K562 (cell line): ENCODE results near the gene EZH1. TPM values are rescaled to one million over a fixed set of nuclear protein-coding genes. Genes with fewer than 3 reads are reported as not detected.

Experiments used
- ATAC-seq: fragments of 200-7000 bp; cut with Tn5 transposase; 3 replicates; pipeline ENCODE4 v1.9.1; 2020; ENCODE audit warnings: moderate library complexity
- BruUV-seq: library from RNA; stranded (reverse); fragments of 400-500 nt; replicated peaks from 2 replicates; lab custom pipeline; 2021; lab: Mats Ljungman, UMichigan
- CTCF ChIA-PET: fragments of 300-600 bp; formaldehyde crosslinking; extraction: SDS; loops from one replicate; lab custom pipeline; 2021; ENCODE audit warnings: low intra/inter-chr PET ratio; lab: Yijun Ruan, JAX
- POLR2A ChIA-PET: fragments of 300-600, 350-650 bp; sonication (Branson Sonifier 250); formaldehyde crosslinking; extraction: SDS; loops from one replicate; lab custom pipeline; 2021; ENCODE audit warnings: antibody characterized with exemption, inconsistent platforms; lab: Yijun Ruan, JAX
- DNase-seq, 4 experiments: peaks; one replicate each; pipeline versions ENCODE4 v3.0.0 to v3.0.0-alpha.2; 2011 to 2018; ENCODE audit warnings: low spot score in 3 of 4, mixed read lengths in 3 of 4; ENCODE audit errors: extremely low read depth in 1 of 4
- FAIRE-seq: peaks from 2 replicates; lab custom pipeline; 2011; peaks lifted over from hg19 to GRCh38; lab: Jason Lieb, UNC
- H2AFZ ChIP-seq: 2 replicates; pipeline ENCODE4 v1.6.0; 2011; ENCODE audit warnings: low read depth, low read length, control low read depth, inconsistent platforms
- H3K27ac ChIP-seq: fragments of 200-600 bp; 3 replicates; pipeline ENCODE4 v1.8.0; 2011; ENCODE audit warnings: low read depth, mild to moderate bottlenecking, control low read depth, inconsistent platforms, low read length, moderate library complexity, mixed read lengths; ENCODE audit errors: extremely low read depth
- H3K27me3 ChIP-seq, 2 experiments: fragments of 300-600 bp in 1 of 2; 2 replicates in 1 of 2; 3 replicates in 1 of 2; pipeline versions ENCODE4 v1.6.0 to v1.8.0; 2011; ENCODE audit warnings: inconsistent platforms in 2 of 2, low read length in 2 of 2, mild to moderate bottlenecking in 1 of 2, mixed read lengths in 1 of 2, moderate library complexity in 1 of 2; ENCODE audit not compliant: control insufficient read depth in 2 of 2, insufficient read depth in 2 of 2
- H3K36me3 ChIP-seq: fragments of 300-600 bp; 3 replicates; pipeline ENCODE4 v1.8.0; 2011; ENCODE audit warnings: mild to moderate bottlenecking, low read length, inconsistent platforms; ENCODE audit not compliant: control insufficient read depth, insufficient read depth
- H3K4me1 ChIP-seq, 2 experiments: fragments of 200-600 bp in 1 of 2; replicated peaks in 1 of 2; 2 replicates in 1 of 2; 3 replicates in 1 of 2; pipeline versions ENCODE4 v1.5.1 to v1.8.0; 2011; ENCODE audit warnings: inconsistent platforms in 2 of 2, low read length in 2 of 2, mild to moderate bottlenecking in 1 of 2, mixed read lengths in 1 of 2, moderate library complexity in 1 of 2; ENCODE audit not compliant: control insufficient read depth in 2 of 2, insufficient read depth in 2 of 2
- H3K4me2 ChIP-seq: 2 replicates; pipeline ENCODE4 v1.6.1; 2011; ENCODE audit warnings: low read length, control low read depth, inconsistent platforms, mixed read lengths; ENCODE audit not compliant: insufficient read depth
- H3K4me3 ChIP-seq: fragments of 200-600 bp; sonication (generic), shearing (Covaris generic); 2 replicates; pipeline ENCODE4 v1.5.1; 2016; ENCODE audit warnings: control low read depth, inconsistent platforms
- H3K79me2 ChIP-seq: fragments of 200-600 bp; 3 replicates; pipeline ENCODE4 v1.8.0; 2011; ENCODE audit warnings: low read length, inconsistent platforms; ENCODE audit not compliant: control insufficient read depth, insufficient read depth
- H3K9ac ChIP-seq, 2 experiments: 2 replicates each; pipeline versions ENCODE4 v1.6.0 to v1.6.1; 2011; ENCODE audit warnings: low read depth in 2 of 2, low read length in 2 of 2, control low read depth in 1 of 2, inconsistent platforms in 1 of 2, mild to moderate bottlenecking in 1 of 2, mixed read lengths in 1 of 2; ENCODE audit not compliant: insufficient read depth in 1 of 2
- H3K9me1 ChIP-seq: one replicate; pipeline ENCODE4 v1.6.0; 2011; ENCODE audit warnings: inconsistent platforms, mild to moderate bottlenecking, low read length, moderate library complexity; ENCODE audit not compliant: control insufficient read depth, insufficient read depth
- H3K9me3 ChIP-seq: replicated peaks from 2 replicates; pipeline ENCODE4 v1.5.1; 2011; ENCODE audit warnings: low read depth, low read length, inconsistent platforms; ENCODE audit not compliant: control insufficient read depth, insufficient read depth
- H4K20me1 ChIP-seq: replicated peaks from 2 replicates; pipeline ENCODE4 v1.6.1; 2011; ENCODE audit warnings: low read length, inconsistent platforms, mixed read lengths; ENCODE audit not compliant: control insufficient read depth, insufficient read depth
- KLF6 ChIP-seq: fragments of 250-450 bp; sonication (Bioruptor Pico); IDR thresholded peaks from 2 replicates; pipeline ENCODE4 v1.4.0; 2020; ENCODE audit warnings: mild to moderate bottlenecking, moderate library complexity, borderline replicate concordance
- POLR2G ChIP-seq: fragments of 200-400 bp; formaldehyde crosslinking; IDR thresholded peaks from 2 replicates; pipeline ENCODE4 v1.6.1; 2017; ENCODE audit warnings: low read depth, mild to moderate bottlenecking, antibody characterized with exemption, low read length, moderate library complexity
- SMARCA5 ChIP-seq: fragments of 450-650 bp; IDR thresholded peaks from 2 replicates; pipeline ENCODE4 v1.6.1; 2016
- UBTF ChIP-seq, 2 experiments: IDR thresholded peaks; 2 replicates each; pipeline ENCODE4 v1.6.1; 2012; ENCODE audit warnings: improper control_type of control experiment in 2 of 2, low read depth in 2 of 2, low read length in 2 of 2, borderline replicate concordance in 1 of 2
- ZNF24 ChIP-seq: fragments of 450-650 bp; IDR thresholded peaks from 2 replicates; pipeline ENCODE4 v1.6.1; 2016
- WGBS: fragments of 100-300 bp; shearing (Covaris generic); methylation state at CpG from one replicate; pipeline ENCODE4 v1.1.6; 2016; ENCODE audit warnings: low coverage, mixed read lengths; ENCODE audit not compliant: insufficient coverage; ENCODE audit errors: missing lambda C conversion rate; 5-methylcytosine and 5-hydroxymethylcytosine counted together
- in situ Hi-C: fragments of 300-500 bp; cut with MboI; formaldehyde crosslinking; loops from 4 replicates; pipeline ENCODE4 v1.15.0; 2018; ENCODE audit warnings: inconsistent platforms, mixed read lengths
- intact Hi-C: fragments of 100-400 bp; cut with micrococcal nuclease; formaldehyde crosslinking; loops from 2 replicates; pipeline ENCODE4 v1.14.2; 2022
- polyA plus RNA-seq, 8 experiments: library from polyadenylated mRNA; depleted of rRNA in 4 of 8; stranded (reverse) in 5 of 8; unstranded in 3 of 8; fragments of >200 nt; fragmentation: Nextera tagmentation in 2 of 8; fragmentation: Illumina TruSeq in 1 of 8; extraction: Ambion mirVana in 2 of 8; extraction: Trizol in 1 of 8; gene quantifications; 2 replicates each; pipeline versions ENCODE4 v1.2.1 to v1.2.3, GENCODE V29; 2011 to 2014; ENCODE audit warnings: inconsistent platforms in 1 of 8, missing spikeins in 1 of 8
- total RNA-seq, 7 experiments: library from RNA; depleted of rRNA in 6 of 7; stranded (reverse); fragments of >200 nt in 6 of 7; fragmentation: Illumina TruSeq in 2 of 7; extraction: Trizol in 2 of 7; gene quantifications; 2 replicates each; pipeline versions ENCODE4 v1.2.1 to v1.2.3, GENCODE V29; 2011 to 2021; ENCODE audit warnings: low replicate concordance in 1 of 7

Gene EZH1
- total and polyA plus RNA-seq, 9 of the 15 experiments (the other 6 are each of a cell fraction or from before 2014, with no cell fraction given): 8.6 to 40.8 (median 22.9) TPM

- 0 out of 2 replicates have a peak, but pooled peaks have one; percentile 55 for TF ChIP-seq SMARCA5
- TF ChIP-seq POLR2G: peak; percentile 2; the same call in 1 of the 2 replicates
- no peak for TF ChIP-seq KLF6 (CRISPR knock-in tag)
- TF ChIP-seq ZNF24: no peak
- TF ChIP-seq UBTF (IDR thresholded peaks at IDR 0.05; ENCODE audit: borderline replicate concordance in 1 of 2, low read depth in 2 of 2, low read length in 2 of 2): 0 out of 4 replicates have a peak, but pooled peaks of 1 of the 2 experiments have one; percentile 5
- Histone ChIP-seq H3K36me3 (peaks cover 38% of the 10 kb centered on the region; the same call in 1 of the 3 replicates), H3K9me1 (no peaks in the 10 kb centered on the region), H3K9me3 (no peaks in the 10 kb centered on the region), H3K79me2 (peaks cover 36% of the 10 kb centered on the region), H3K27ac (peak overlapping the region; percentile 80; the same call in 2 of the 3 replicates), H3K4me2 (peak overlapping the region; percentile 85), H3K4me1 (peaks cover 32 to 77% of the 10 kb centered on the region in 2 experiments), H2AFZ (no peak overlapping the region), H3K4me3 (peak overlapping the region; percentile 61), H4K20me1 (peaks cover 5% of the 10 kb centered on the region), H3K9ac (peak overlapping the region; percentile 76 to 94; a peak in 3 of 4 replicates), H3K27me3 (no peaks in the 10 kb centered on the region)
- no TSS peak for BruUV-seq
- intact Hi-C loops (loop anchor here (5.0 kb wide), 1 partner anchor 68 kb away; the partner anchor contains the start of genes RETREG3 and TUBG1), in situ Hi-C loops (no loop called here)
- 7% methylated on average over 14 of the region's 27 CpGs for WGBS
- CTCF ChIA-PET: interaction anchor here (0.6 kb wide), 1 partner anchor 52 kb away, joined by 4 read pairs; no protein-coding TSS in a partner anchor
- DNase-seq: peak in 2 of 4 experiments; percentile 39 to 41
- FAIRE-seq: no peak
- ATAC-seq: no peak
- POLR2A ChIA-PET: interaction anchor here (1.1 to 1.8 kb wide), 3 partner anchors 7 to 11 kb away, joined by 4 to 6 read pairs (median 4); no protein-coding TSS in a partner anchor
Observed at GRCh38 chr17:42675348-42675964, 69.4 kb downstream of the EZH1 start.
